ENCODE measurements around the gene PRKD2. TPM values are rescaled to one million over a fixed set of nuclear protein-coding genes. Genes with fewer than 3 reads are reported as not detected.

Gene PRKD2
- total RNA-seq, 4 donors from 2014 or later = 52.6 to 120 (median 66.7) TPM

GRCh38 chr19:46692918-46693722, 23.8 kb downstream of the PRKD2 start:
- TF ChIP-seq, protein P1, sequence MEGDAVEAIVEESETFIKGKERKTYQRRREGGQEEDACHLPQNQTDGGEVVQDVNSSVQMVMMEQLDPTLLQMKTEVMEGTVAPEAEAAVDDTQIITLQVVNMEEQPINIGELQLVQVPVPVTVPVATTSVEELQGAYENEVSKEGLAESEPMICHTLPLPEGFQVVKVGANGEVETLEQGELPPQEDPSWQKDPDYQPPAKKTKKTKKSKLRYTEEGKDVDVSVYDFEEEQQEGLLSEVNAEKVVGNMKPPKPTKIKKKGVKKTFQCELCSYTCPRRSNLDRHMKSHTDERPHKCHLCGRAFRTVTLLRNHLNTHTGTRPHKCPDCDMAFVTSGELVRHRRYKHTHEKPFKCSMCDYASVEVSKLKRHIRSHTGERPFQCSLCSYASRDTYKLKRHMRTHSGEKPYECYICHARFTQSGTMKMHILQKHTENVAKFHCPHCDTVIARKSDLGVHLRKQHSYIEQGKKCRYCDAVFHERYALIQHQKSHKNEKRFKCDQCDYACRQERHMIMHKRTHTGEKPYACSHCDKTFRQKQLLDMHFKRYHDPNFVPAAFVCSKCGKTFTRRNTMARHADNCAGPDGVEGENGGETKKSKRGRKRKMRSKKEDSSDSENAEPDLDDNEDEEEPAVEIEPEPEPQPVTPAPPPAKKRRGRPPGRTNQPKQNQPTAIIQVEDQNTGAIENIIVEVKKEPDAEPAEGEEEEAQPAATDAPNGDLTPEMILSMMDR (IDR thresholded peaks at IDR 0.05) = no peak
- TF ChIP-seq POLR2A (IDR thresholded peaks at IDR 0.05) = no peak
- WGBS, 2 donors = 93 to 98% methylated on average over 4 of the region's 4 CpGs
- intact Hi-C loops (cut with DNase I; ENCODE audit: low total_unique reads) = no loop called here
- no peak for DNase-seq (ENCODE audit: low spot score in 2 of 2)
- H3K4me3 ChIP-seq (ENCODE audit: low read depth, poor library complexity, severe bottlenecking) = no peak overlapping the region

- H3K4me3 ChIP-seq (ENCODE audit: low read depth, poor library complexity, severe bottlenecking) = no peak overlapping the region
- no peak for DNase-seq (ENCODE audit: low spot score in 2 of 2)
- intact Hi-C loops (cut with DNase I; ENCODE audit: low total_unique reads) = no loop called here
- WGBS, 2 donors = 93 to 95% methylated on average over 2 of the region's 2 CpGs
- TF ChIP-seq POLR2A (IDR thresholded peaks at IDR 0.05) = no peak
- TF ChIP-seq, protein P1 (IDR thresholded peaks at IDR 0.05) = no peak
Measured at GRCh38 chr19:46691948-46692347, 25.0 kb downstream of the PRKD2 start.

GRCh38 chr19:46691104-46691503, 25.8 kb downstream of the PRKD2 start:
- no peak overlapping the region for H3K4me3 ChIP-seq (ENCODE audit: low read depth, poor library complexity, severe bottlenecking)
- intact Hi-C loops (cut with DNase I; ENCODE audit: low total_unique reads) = no loop called here
- DNase-seq (ENCODE audit: low spot score in 2 of 2) = no peak
- no peak for TF ChIP-seq POLR2A (IDR thresholded peaks at IDR 0.05)
- TF ChIP-seq, protein P1 (IDR thresholded peaks at IDR 0.05) = no peak
- 50 to 72% methylated on average over 2 of the region's 2 CpGs for WGBS, 2 donors

GRCh38 chr19:46689358-46689757, 27.6 kb downstream of the PRKD2 start:
- WGBS, 2 donors = 94 to 95% methylated on average over 14 of the region's 14 CpGs
- intact Hi-C loops (cut with DNase I; ENCODE audit: low total_unique reads) = no loop called here
- TF ChIP-seq, protein P1 (IDR thresholded peaks at IDR 0.05) = no peak
- TF ChIP-seq POLR2A (IDR thresholded peaks at IDR 0.05) = no peak
- no peak for DNase-seq (ENCODE audit: low spot score in 2 of 2)
- H3K4me3 ChIP-seq (ENCODE audit: low read depth, poor library complexity, severe bottlenecking) = no peak overlapping the region

GRCh38 chr19:46687438-46688145, 29.3 kb downstream of the PRKD2 start:
- intact Hi-C loops (cut with DNase I; ENCODE audit: low total_unique reads) = no loop called here
- TF ChIP-seq, protein P1 (IDR thresholded peaks at IDR 0.05) = no peak
- no peak for TF ChIP-seq POLR2A (IDR thresholded peaks at IDR 0.05)
- no peak overlapping the region for H3K4me3 ChIP-seq (ENCODE audit: low read depth, poor library complexity, severe bottlenecking)
- no peak for DNase-seq (ENCODE audit: low spot score in 2 of 2)
- WGBS, 2 donors = 93 to 95% methylated on average over 6 of the region's 6 CpGs
